Ovary (tissue), 3 donors: ENCODE measurements around the gene TMPRSS4.
"Not testable (repeated sequence)": the region's sequence is repeated elsewhere in the genome, so short reads cannot be mapped to it uniquely, and the experiment has no call there.

Experiments used
- CTCF ChIP-seq, 3 donors: fragments of 450-650 bp in 2 of 3; fragments of 200-600 bp in 1 of 3; IDR thresholded peaks; one replicate each; pipeline versions ENCODE4 v1.5.1 to v1.8.0; 2016 to 2022; ENCODE audit warnings: antibody characterized with exemption in 3 of 3, mild to moderate bottlenecking in 1 of 3
- POLR2A ChIP-seq: fragments of 450-650 bp; IDR thresholded peaks from one replicate; pipeline ENCODE4 v1.6.1; 2017; ENCODE audit warnings: antibody characterized with exemption, mild to moderate bottlenecking, moderate library complexity
- donor health status: DM: no; HTN: no; CAD: no.

- TF ChIP-seq CTCF (IDR thresholded peaks at IDR 0.05); POLR2A: not testable (repeated sequence)
These were observed 14.2 kb upstream of the TMPRSS4 start for GRCh38 chr11:118062631-118063030.
